K562 (cell line): ENCODE measurements around the gene HPCAL1. TPM values are rescaled to one million over a fixed set of nuclear protein-coding genes. Genes with fewer than 3 reads are reported as not detected.

Experiments used
- ATAC-seq: fragments of 200-7000 bp; cut with Tn5 transposase; 3 replicates; pipeline ENCODE4 v1.9.1; 2020; ENCODE audit warnings: moderate library complexity
- BruUV-seq: library from RNA; stranded (reverse); fragments of 400-500 nt; replicated peaks from 2 replicates; lab custom pipeline; 2021; lab: Mats Ljungman, UMichigan
- CTCF ChIA-PET: fragments of 300-600 bp; formaldehyde crosslinking; extraction: SDS; loops from one replicate; lab custom pipeline; 2021; ENCODE audit warnings: low intra/inter-chr PET ratio; lab: Yijun Ruan, JAX
- POLR2A ChIA-PET: fragments of 300-600, 350-650 bp; sonication (Branson Sonifier 250); formaldehyde crosslinking; extraction: SDS; loops from one replicate; lab custom pipeline; 2021; ENCODE audit warnings: antibody characterized with exemption, inconsistent platforms; lab: Yijun Ruan, JAX
- DNase-seq, 4 experiments: peaks; one replicate each; pipeline versions ENCODE4 v3.0.0 to v3.0.0-alpha.2; 2011 to 2018; ENCODE audit warnings: low spot score in 3 of 4, mixed read lengths in 3 of 4; ENCODE audit errors: extremely low read depth in 1 of 4
- FAIRE-seq: peaks from 2 replicates; lab custom pipeline; 2011; peaks lifted over from hg19 to GRCh38; lab: Jason Lieb, UNC
- H2AFZ ChIP-seq: 2 replicates; pipeline ENCODE4 v1.6.0; 2011; ENCODE audit warnings: low read depth, low read length, control low read depth, inconsistent platforms
- H3K27ac ChIP-seq: fragments of 200-600 bp; 3 replicates; pipeline ENCODE4 v1.8.0; 2011; ENCODE audit warnings: low read depth, mild to moderate bottlenecking, control low read depth, inconsistent platforms, low read length, moderate library complexity, mixed read lengths; ENCODE audit errors: extremely low read depth
- H3K27me3 ChIP-seq, 2 experiments: fragments of 300-600 bp in 1 of 2; 2 replicates in 1 of 2; 3 replicates in 1 of 2; pipeline versions ENCODE4 v1.6.0 to v1.8.0; 2011; ENCODE audit warnings: inconsistent platforms in 2 of 2, low read length in 2 of 2, mild to moderate bottlenecking in 1 of 2, mixed read lengths in 1 of 2, moderate library complexity in 1 of 2; ENCODE audit not compliant: control insufficient read depth in 2 of 2, insufficient read depth in 2 of 2
- H3K36me3 ChIP-seq: fragments of 300-600 bp; 3 replicates; pipeline ENCODE4 v1.8.0; 2011; ENCODE audit warnings: mild to moderate bottlenecking, low read length, inconsistent platforms; ENCODE audit not compliant: control insufficient read depth, insufficient read depth
- H3K4me1 ChIP-seq, 2 experiments: fragments of 200-600 bp in 1 of 2; replicated peaks in 1 of 2; 2 replicates in 1 of 2; 3 replicates in 1 of 2; pipeline versions ENCODE4 v1.5.1 to v1.8.0; 2011; ENCODE audit warnings: inconsistent platforms in 2 of 2, low read length in 2 of 2, mild to moderate bottlenecking in 1 of 2, mixed read lengths in 1 of 2, moderate library complexity in 1 of 2; ENCODE audit not compliant: control insufficient read depth in 2 of 2, insufficient read depth in 2 of 2
- H3K4me2 ChIP-seq: 2 replicates; pipeline ENCODE4 v1.6.1; 2011; ENCODE audit warnings: low read length, control low read depth, inconsistent platforms, mixed read lengths; ENCODE audit not compliant: insufficient read depth
- H3K4me3 ChIP-seq: fragments of 200-600 bp; sonication (generic), shearing (Covaris generic); 2 replicates; pipeline ENCODE4 v1.5.1; 2016; ENCODE audit warnings: control low read depth, inconsistent platforms
- H3K79me2 ChIP-seq: fragments of 200-600 bp; 3 replicates; pipeline ENCODE4 v1.8.0; 2011; ENCODE audit warnings: low read length, inconsistent platforms; ENCODE audit not compliant: control insufficient read depth, insufficient read depth
- H3K9ac ChIP-seq, 2 experiments: 2 replicates each; pipeline versions ENCODE4 v1.6.0 to v1.6.1; 2011; ENCODE audit warnings: low read depth in 2 of 2, low read length in 2 of 2, control low read depth in 1 of 2, inconsistent platforms in 1 of 2, mild to moderate bottlenecking in 1 of 2, mixed read lengths in 1 of 2; ENCODE audit not compliant: insufficient read depth in 1 of 2
- H3K9me1 ChIP-seq: one replicate; pipeline ENCODE4 v1.6.0; 2011; ENCODE audit warnings: inconsistent platforms, mild to moderate bottlenecking, low read length, moderate library complexity; ENCODE audit not compliant: control insufficient read depth, insufficient read depth
- H3K9me3 ChIP-seq: replicated peaks from 2 replicates; pipeline ENCODE4 v1.5.1; 2011; ENCODE audit warnings: low read depth, low read length, inconsistent platforms; ENCODE audit not compliant: control insufficient read depth, insufficient read depth
- H4K20me1 ChIP-seq: replicated peaks from 2 replicates; pipeline ENCODE4 v1.6.1; 2011; ENCODE audit warnings: low read length, inconsistent platforms, mixed read lengths; ENCODE audit not compliant: control insufficient read depth, insufficient read depth
- CEBPB ChIP-seq: fragments of 450-650 bp; IDR thresholded peaks from 2 replicates; pipeline ENCODE4 v1.6.1; 2016; ENCODE audit warnings: missing genetic modification characterization, missing compliant biosample characterization
- CTCF ChIP-seq, 3 experiments: IDR thresholded peaks in 2 of 3; conservative IDR thresholded peaks in 1 of 3; 2 replicates each; pipeline ENCODE4 v1.5.1; 2011 to 2012; ENCODE audit warnings: low read length in 3 of 3, mild to moderate bottlenecking in 3 of 3, control low read depth in 2 of 3, improper control_type of control experiment in 1 of 3, inconsistent platforms in 1 of 3, low read depth in 1 of 3, mixed read lengths in 1 of 3, moderate library complexity in 1 of 3; ENCODE audit not compliant: insufficient read depth in 2 of 3
- ETV5 ChIP-seq: sonication (generic); formaldehyde crosslinking; IDR thresholded peaks from 2 replicates; pipeline ENCODE4 v1.4.0; 2020; ENCODE audit warnings: low read depth, mild to moderate bottlenecking, missing genetic modification reagents
- KLF10 ChIP-seq: fragments of 250-450 bp; sonication (Bioruptor Pico); IDR thresholded peaks from 2 replicates; pipeline ENCODE4 v1.6.1; 2021; ENCODE audit warnings: matching md5 sums
- RAD21 ChIP-seq, 2 experiments: fragments of 250-450 bp in 1 of 2; fragments of 450-650 bp in 1 of 2; sonication (Bioruptor Pico) in 1 of 2; formaldehyde crosslinking in 1 of 2; IDR thresholded peaks in 1 of 2; conservative IDR thresholded peaks in 1 of 2; 2 replicates each; pipeline versions ENCODE4 v1.4.0 to v1.8.0; 2020 to 2022; ENCODE audit warnings: mild to moderate bottlenecking in 2 of 2, moderate library complexity in 1 of 2
- TCF7 ChIP-seq: sonication (generic); IDR thresholded peaks from 2 replicates; pipeline ENCODE4 v1.6.1; 2016; ENCODE audit warnings: antibody characterized with exemption, borderline replicate concordance
- WGBS: fragments of 100-300 bp; shearing (Covaris generic); methylation state at CpG from one replicate; pipeline ENCODE4 v1.1.6; 2016; ENCODE audit warnings: low coverage, mixed read lengths; ENCODE audit not compliant: insufficient coverage; ENCODE audit errors: missing lambda C conversion rate; 5-methylcytosine and 5-hydroxymethylcytosine counted together
- in situ Hi-C: fragments of 300-500 bp; cut with MboI; formaldehyde crosslinking; loops from 4 replicates; pipeline ENCODE4 v1.15.0; 2018; ENCODE audit warnings: inconsistent platforms, mixed read lengths
- intact Hi-C: fragments of 100-400 bp; cut with micrococcal nuclease; formaldehyde crosslinking; loops from 2 replicates; pipeline ENCODE4 v1.14.2; 2022
- polyA plus RNA-seq, 8 experiments: library from polyadenylated mRNA; depleted of rRNA in 4 of 8; stranded (reverse) in 5 of 8; unstranded in 3 of 8; fragments of >200 nt; fragmentation: Nextera tagmentation in 2 of 8; fragmentation: Illumina TruSeq in 1 of 8; extraction: Ambion mirVana in 2 of 8; extraction: Trizol in 1 of 8; gene quantifications; 2 replicates each; pipeline versions ENCODE4 v1.2.1 to v1.2.3, GENCODE V29; 2011 to 2014; ENCODE audit warnings: inconsistent platforms in 1 of 8, missing spikeins in 1 of 8
- total RNA-seq, 7 experiments: library from RNA; depleted of rRNA in 6 of 7; stranded (reverse); fragments of >200 nt in 6 of 7; fragmentation: Illumina TruSeq in 2 of 7; extraction: Trizol in 2 of 7; gene quantifications; 2 replicates each; pipeline versions ENCODE4 v1.2.1 to v1.2.3, GENCODE V29; 2011 to 2021; ENCODE audit warnings: low replicate concordance in 1 of 7
- TF ChIP-seq, protein P1 (sequence below): sonication (generic); formaldehyde crosslinking; IDR thresholded peaks from 2 replicates; pipeline ENCODE4 v1.8.1; 2023; ENCODE audit warnings: mild to moderate bottlenecking, missing genetic modification reagents
- TF ChIP-seq, protein P2 (sequence below): sonication (generic); formaldehyde crosslinking; IDR thresholded peaks from 2 replicates; pipeline ENCODE4 v1.4.0; 2020; ENCODE audit warnings: mild to moderate bottlenecking, missing genetic modification reagents

The HPCAL1 gene
- total and polyA plus RNA-seq, 9 of the 15 experiments (the other 6 are each of a cell fraction or from before 2014, with no cell fraction given) = 2.7 to 65.5 (median 23.9) TPM

- TF ChIP-seq KLF10 (CRISPR knock-in tag) = no peak
- TF ChIP-seq CTCF (IDR thresholded peaks at IDR 0.05 in 2 of 3, conservative IDR thresholded peaks at IDR 0.05 in 1 of 3; ENCODE audit: insufficient read depth in 2 of 3, low read depth in 1 of 3, low read length in 3 of 3) = peak in 2 of 3 experiments; percentile 35 to 47; a peak in 3 of 6 replicates
- TF ChIP-seq, protein P1, sequence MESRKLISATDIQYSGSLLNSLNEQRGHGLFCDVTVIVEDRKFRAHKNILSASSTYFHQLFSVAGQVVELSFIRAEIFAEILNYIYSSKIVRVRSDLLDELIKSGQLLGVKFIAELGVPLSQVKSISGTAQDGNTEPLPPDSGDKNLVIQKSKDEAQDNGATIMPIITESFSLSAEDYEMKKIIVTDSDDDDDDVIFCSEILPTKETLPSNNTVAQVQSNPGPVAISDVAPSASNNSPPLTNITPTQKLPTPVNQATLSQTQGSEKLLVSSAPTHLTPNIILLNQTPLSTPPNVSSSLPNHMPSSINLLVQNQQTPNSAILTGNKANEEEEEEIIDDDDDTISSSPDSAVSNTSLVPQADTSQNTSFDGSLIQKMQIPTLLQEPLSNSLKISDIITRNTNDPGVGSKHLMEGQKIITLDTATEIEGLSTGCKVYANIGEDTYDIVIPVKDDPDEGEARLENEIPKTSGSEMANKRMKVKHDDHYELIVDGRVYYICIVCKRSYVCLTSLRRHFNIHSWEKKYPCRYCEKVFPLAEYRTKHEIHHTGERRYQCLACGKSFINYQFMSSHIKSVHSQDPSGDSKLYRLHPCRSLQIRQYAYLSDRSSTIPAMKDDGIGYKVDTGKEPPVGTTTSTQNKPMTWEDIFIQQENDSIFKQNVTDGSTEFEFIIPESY (CRISPR knock-in tag) = peak; percentile 97
- no peak for TF ChIP-seq TCF7
- 0 out of 2 replicates have a peak, but pooled peaks have one; percentile 40 for TF ChIP-seq ETV5 (CRISPR knock-in tag)
- TF ChIP-seq CEBPB (tag) = no peak
- 0 out of 4 replicates have a peak, but pooled peaks of 1 of the 2 experiments have one; percentile 6 for TF ChIP-seq RAD21 (CRISPR knock-in tag; conservative IDR thresholded peaks at IDR 0.05 in 1 of 2, IDR thresholded peaks at IDR 0.05 in 1 of 2)
- TF ChIP-seq, protein P2, sequence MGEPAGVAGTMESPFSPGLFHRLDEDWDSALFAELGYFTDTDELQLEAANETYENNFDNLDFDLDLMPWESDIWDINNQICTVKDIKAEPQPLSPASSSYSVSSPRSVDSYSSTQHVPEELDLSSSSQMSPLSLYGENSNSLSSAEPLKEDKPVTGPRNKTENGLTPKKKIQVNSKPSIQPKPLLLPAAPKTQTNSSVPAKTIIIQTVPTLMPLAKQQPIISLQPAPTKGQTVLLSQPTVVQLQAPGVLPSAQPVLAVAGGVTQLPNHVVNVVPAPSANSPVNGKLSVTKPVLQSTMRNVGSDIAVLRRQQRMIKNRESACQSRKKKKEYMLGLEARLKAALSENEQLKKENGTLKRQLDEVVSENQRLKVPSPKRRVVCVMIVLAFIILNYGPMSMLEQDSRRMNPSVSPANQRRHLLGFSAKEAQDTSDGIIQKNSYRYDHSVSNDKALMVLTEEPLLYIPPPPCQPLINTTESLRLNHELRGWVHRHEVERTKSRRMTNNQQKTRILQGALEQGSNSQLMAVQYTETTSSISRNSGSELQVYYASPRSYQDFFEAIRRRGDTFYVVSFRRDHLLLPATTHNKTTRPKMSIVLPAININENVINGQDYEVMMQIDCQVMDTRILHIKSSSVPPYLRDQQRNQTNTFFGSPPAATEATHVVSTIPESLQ (CRISPR knock-in tag) = no peak
- TF ChIP-seq, all 486 proteins: peak for 4
- ATAC-seq = no peak
- CTCF ChIA-PET = interaction anchor here (0.5 kb wide), 1 partner anchor 11 kb away, joined by 3 read pairs; no protein-coding TSS in a partner anchor
- Histone ChIP-seq H3K4me2 (no peak overlapping the region; the same call in 1 of the 2 replicates), H3K4me3 (no peak overlapping the region), H3K79me2 (peaks cover 79% of the 10 kb centered on the region), H3K36me3 (no peaks in the 10 kb centered on the region), H2AFZ (no peak overlapping the region), H3K9me3 (no peaks in the 10 kb centered on the region), H3K9me1 (peaks cover 7% of the 10 kb centered on the region), H3K4me1 (peaks cover 49 to 56% of the 10 kb centered on the region in 2 experiments), H3K27ac (no peak overlapping the region), H4K20me1 (peaks cover 11% of the 10 kb centered on the region; the same call in 1 of the 2 replicates), H3K27me3 (no peaks in the 10 kb centered on the region), H3K9ac (no peak overlapping the region)
- BruUV-seq = no TSS peak
- FAIRE-seq = no peak
- in situ Hi-C loops = no loop called here
- POLR2A ChIA-PET = interaction anchor here (0.7 to 4.4 kb wide), 3 partner anchors 12 to 33 kb away, joined by 3 to 26 read pairs (median 4); no protein-coding TSS in a partner anchor
- WGBS = 76% methylated on average over 10 of the region's 10 CpGs
- DNase-seq = no peak
- intact Hi-C loops = loop anchor here (2.0 to 10.0 kb wide), 3 partner anchors 25 to 103 kb away; no protein-coding TSS in a partner anchor
Observed at GRCh38 chr2:10305715-10306114, 3.0 kb downstream of the HPCAL1 start.
